Psoas muscle (tissue), 8 donors: ENCODE data around the gene ROPN1L. TPM values are rescaled to one million over a fixed set of nuclear protein-coding genes. Genes with fewer than 3 reads are reported as not detected.

Source experiments
- ATAC-seq, 4 donors: fragments of 200-7000 bp; cut with Tn5 transposase; one replicate each; pipeline ENCODE4 v1.9.1; 2020; ENCODE audit warnings: moderate library complexity in 3 of 4, mild to moderate bottlenecking in 2 of 4
- DNase-seq, 2 donors: peaks; one replicate each; pipeline ENCODE4 v3.0.0-alpha.2; 2020
- H3K27ac ChIP-seq: fragments of 200-600 bp; one replicate; pipeline ENCODE4 v1.8.0; 2022
- H3K27me3 ChIP-seq, 3 donors: fragments of 200-600 bp in 1 of 3; one replicate each; pipeline versions ENCODE4 v1.6.1 to v1.8.0; 2013 to 2022; ENCODE audit warnings: low read length in 2 of 3, mild to moderate bottlenecking in 2 of 3, moderate library complexity in 1 of 3; ENCODE audit not compliant: insufficient read depth in 3 of 3
- H3K36me3 ChIP-seq, 2 donors: fragments of 200-600 bp in 1 of 2; one replicate each; pipeline versions ENCODE4 v1.6.1 to v1.8.0; 2013 to 2022; ENCODE audit warnings: low read depth in 1 of 2, mild to moderate bottlenecking in 1 of 2, moderate library complexity in 1 of 2; ENCODE audit not compliant: insufficient read depth in 1 of 2
- H3K4me1 ChIP-seq: fragments of 200-600 bp; one replicate; pipeline ENCODE4 v1.8.0; 2022
- H3K4me3 ChIP-seq: fragments of 200-600 bp; one replicate; pipeline ENCODE4 v1.8.0; 2022; ENCODE audit warnings: mild to moderate bottlenecking
- H3K9me3 ChIP-seq: fragments of 200-600 bp; one replicate; pipeline ENCODE4 v1.8.0; 2022
- WGBS, 3 donors: extraction: QIAGEN DNeasy Blood & Tissue Kit; methylation state at CpG; one replicate each; pipeline versions ENCODE4 v1.1.6 to v1.1.7; 2013; 5-methylcytosine and 5-hydroxymethylcytosine counted together
- intact Hi-C, 2 donors: fragments of 100-400 bp; cut with DNase I; formaldehyde crosslinking; loops; one replicate each; pipeline versions ENCODE4 v1.11.0 to v1.14.2; 2022
- polyA plus RNA-seq, 3 donors: library from polyadenylated mRNA; stranded (reverse); fragments of 200-250 nt; gene quantifications; one replicate each; pipeline ENCODE4 v1.2.3, GENCODE V29; 2013
- total RNA-seq, 4 donors: library from RNA; stranded (reverse); fragmentation: NEBNext Ultra II Directional in 2 of 4; extraction: Animal tissue kit (Norgen Biotek cat#: 25700) in 2 of 4; gene quantifications; one replicate each; pipeline versions ENCODE4 v1.2.1 to v1.2.4, GENCODE V29; 2021 to 2023
- TF ChIP-seq, protein P1 (sequence below): fragments of 200-600 bp; IDR thresholded peaks from one replicate; pipeline ENCODE4 v1.8.0; 2022; ENCODE audit warnings: antibody characterized with exemption
- donor health status: healthy with polysubstance abuse.
- donor health status: DM: no; HTN: no; CAD: no; lungs with moderate emphysema.
- donor health status: Bipolar disorder and iron deficiency.
- donor health status: healthy.
- donor health status: DM: yes; HTN: yes; CAD: no.
- donor health status: DM: no; HTN: no; CAD: no.
- donor health status: DM: no; HTN: no; CAD: no.
- donor health status: DM: yes; HTN: yes; CAD: no.

The ROPN1L gene
- total and polyA plus RNA-seq, 7 donors, result 0.16 to 0.38 (median 0.25) TPM; not detected in 4

GRCh38 chr5:10423022-10423421, 18.7 kb upstream of the ROPN1L start:
- no peaks in the 10 kb centered on the region for H3K27me3 ChIP-seq
- intact Hi-C loops, result loop anchor here (5.0 to 10.0 kb wide), 2 partner anchors 141 to 168 kb away; partner anchors contain the start of gene CCT5 (in 1 of the 2)
- ATAC-seq, result no peak
- H3K4me3 ChIP-seq, result no peak overlapping the region
- peaks cover 6% of the 10 kb centered on the region for H3K4me1 ChIP-seq
- H3K9me3 ChIP-seq, result no peaks in the 10 kb centered on the region
- H3K27ac ChIP-seq, result no peak overlapping the region
- H3K36me3 ChIP-seq, result peaks cover 21 to 100% of the 10 kb centered on the region in 2 donors
- DNase-seq, result no peak
- TF ChIP-seq, protein P1, sequence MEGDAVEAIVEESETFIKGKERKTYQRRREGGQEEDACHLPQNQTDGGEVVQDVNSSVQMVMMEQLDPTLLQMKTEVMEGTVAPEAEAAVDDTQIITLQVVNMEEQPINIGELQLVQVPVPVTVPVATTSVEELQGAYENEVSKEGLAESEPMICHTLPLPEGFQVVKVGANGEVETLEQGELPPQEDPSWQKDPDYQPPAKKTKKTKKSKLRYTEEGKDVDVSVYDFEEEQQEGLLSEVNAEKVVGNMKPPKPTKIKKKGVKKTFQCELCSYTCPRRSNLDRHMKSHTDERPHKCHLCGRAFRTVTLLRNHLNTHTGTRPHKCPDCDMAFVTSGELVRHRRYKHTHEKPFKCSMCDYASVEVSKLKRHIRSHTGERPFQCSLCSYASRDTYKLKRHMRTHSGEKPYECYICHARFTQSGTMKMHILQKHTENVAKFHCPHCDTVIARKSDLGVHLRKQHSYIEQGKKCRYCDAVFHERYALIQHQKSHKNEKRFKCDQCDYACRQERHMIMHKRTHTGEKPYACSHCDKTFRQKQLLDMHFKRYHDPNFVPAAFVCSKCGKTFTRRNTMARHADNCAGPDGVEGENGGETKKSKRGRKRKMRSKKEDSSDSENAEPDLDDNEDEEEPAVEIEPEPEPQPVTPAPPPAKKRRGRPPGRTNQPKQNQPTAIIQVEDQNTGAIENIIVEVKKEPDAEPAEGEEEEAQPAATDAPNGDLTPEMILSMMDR, result no peak
- WGBS, 3 donors, result 80 to 89% (median 82%) methylated on average over 2 of the region's 2 CpGs

- no peaks in the 10 kb centered on the region for H3K27me3 ChIP-seq
- 67 to 78% (median 68%) methylated on average over 6 of the region's 6 CpGs for WGBS, 3 donors
- H3K36me3 ChIP-seq, result peaks cover 25 to 100% of the 10 kb centered on the region in 2 donors
- intact Hi-C loops, result loop anchor here (5.0 to 10.0 kb wide), 2 partner anchors 142 to 169 kb away; partner anchors contain the start of gene CCT5 (in 1 of the 2)
- H3K4me3 ChIP-seq, result no peak overlapping the region
- peaks cover 6% of the 10 kb centered on the region for H3K4me1 ChIP-seq
- ATAC-seq (peak in 3 of 4 donors; percentile 59 to 85 (median 73)), DNase-seq (no peak)
- TF ChIP-seq, protein P1, result peak; percentile 44
- no peaks in the 10 kb centered on the region for H3K9me3 ChIP-seq
- no peak overlapping the region for H3K27ac ChIP-seq
These were observed 17.5 kb upstream of the ROPN1L start for GRCh38 chr5:10424124-10424731.

DNA sequence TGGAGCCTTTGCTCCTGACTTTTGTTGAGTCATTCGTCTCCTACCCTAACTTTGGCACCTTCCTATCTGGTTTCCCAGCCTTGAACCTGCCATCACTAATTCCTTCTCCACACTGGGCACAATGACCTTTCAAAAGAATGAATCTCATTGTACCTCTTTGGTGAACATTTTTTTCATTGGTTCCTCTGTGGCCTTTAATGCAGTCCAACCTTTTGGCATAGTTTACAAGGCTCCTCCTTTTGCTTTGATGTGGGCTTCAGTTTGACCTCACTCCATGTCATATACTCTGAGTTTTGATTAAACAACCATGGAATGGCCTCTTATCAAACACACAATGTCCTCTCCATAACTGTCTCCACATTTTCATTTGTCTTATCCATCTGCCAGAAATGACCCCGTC, 14.5 kb upstream of the ROPN1L start:
- Histone ChIP-seq H3K4me3 (no peak overlapping the region), H3K27me3 (no peaks in the 10 kb centered on the region), H3K36me3 (peaks cover 22 to 99% of the 10 kb centered on the region in 2 donors), H3K4me1 (no peaks in the 10 kb centered on the region), H3K9me3 (no peaks in the 10 kb centered on the region), H3K27ac (no peak overlapping the region)
- TF ChIP-seq, protein P1, result no peak
- 68 to 98% (median 72%) methylated on average over 2 of the region's 2 CpGs for WGBS, 3 donors
- ATAC-seq (no peak), DNase-seq (no peak)
- intact Hi-C loops, result loop anchor here (5.0 to 10.0 kb wide), 2 partner anchors 170 to 172 kb away; partner anchors contain the start of gene CCT5 (in 1 of the 2)

DNA sequence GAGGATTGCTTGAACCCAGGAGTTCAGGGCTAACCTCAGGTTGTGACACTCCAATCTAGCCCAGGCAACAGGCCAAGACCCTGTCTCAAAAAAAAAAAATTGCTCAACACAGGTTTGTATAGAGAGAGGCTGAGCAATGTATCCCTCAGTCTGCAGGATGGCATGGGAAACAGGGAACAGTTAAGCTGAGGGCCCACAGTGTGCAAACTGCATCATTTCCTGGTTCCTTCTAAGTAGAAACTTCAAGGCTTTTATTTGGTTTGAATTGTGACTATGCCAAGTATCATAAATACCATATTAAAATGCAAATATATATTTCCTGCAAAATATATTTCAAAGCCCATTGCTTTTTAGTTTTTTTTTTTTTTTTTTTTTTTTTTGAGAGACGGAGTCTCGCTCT, 13.7 kb upstream of the ROPN1L start:
- Histone ChIP-seq H3K4me1 (no peaks in the 10 kb centered on the region), H3K4me3 (no peak overlapping the region), H3K9me3 (no peaks in the 10 kb centered on the region), H3K36me3 (peaks cover 22 to 99% of the 10 kb centered on the region in 2 donors), H3K27me3 (no peaks in the 10 kb centered on the region), H3K27ac (no peak overlapping the region)
- intact Hi-C loops, result loop anchor here (5.0 to 10.0 kb wide), 2 partner anchors 171 to 173 kb away; partner anchors contain the start of gene CCT5 (in 1 of the 2)
- DNase-seq (no peak), ATAC-seq (peak in 1 of 4 donors; percentile 16)
- 95 to 100% (median 100%) methylated on average over 2 of the region's 2 CpGs for WGBS, 3 donors
- TF ChIP-seq, protein P1, result no peak
